NCI-H2029 treated with DMSO at 0.1 percent for 48 hours (cell line): ENCODE measurements around the gene DLG1.

ENCODE experiments used
- DNase-seq: peaks from one replicate; lab custom pipeline; 2025; lab: John Stamatoyannopoulos, UW

The DLG1 gene

DNA sequence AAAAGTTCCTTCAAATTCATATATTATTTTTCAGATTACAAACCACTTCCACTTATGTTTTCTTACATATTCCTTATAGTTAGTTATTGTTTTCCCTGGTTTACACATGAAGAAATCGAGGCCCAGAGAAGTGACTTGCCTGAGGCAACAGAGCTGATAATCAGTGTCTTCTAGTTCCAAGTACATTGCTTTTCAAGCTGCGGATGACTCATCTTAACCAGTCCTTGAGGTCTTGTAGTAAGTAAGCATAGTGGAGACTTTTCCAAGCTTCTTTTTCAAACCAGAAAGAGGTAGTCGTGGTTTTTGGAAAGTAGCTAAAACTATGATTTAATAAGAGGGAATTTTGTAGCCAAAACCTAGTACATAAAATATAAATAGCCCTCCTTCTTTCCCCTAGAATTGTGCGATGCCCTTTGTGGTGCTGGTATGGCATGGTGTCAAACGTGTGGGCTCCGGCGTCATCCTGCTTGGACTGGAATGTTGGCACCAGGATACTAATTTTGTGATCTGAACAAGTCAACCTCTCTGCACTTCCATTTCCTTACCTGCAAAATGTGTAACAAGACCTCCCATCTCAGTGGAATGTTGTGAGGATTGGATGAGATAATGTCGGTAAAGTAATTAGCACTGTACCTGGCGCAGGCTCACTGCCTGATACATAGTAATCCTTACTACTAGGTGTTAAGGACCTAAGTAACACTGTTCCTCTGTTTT, 19.0 kb upstream of the DLG1 start:
- DNase-seq = no peak

DNA sequence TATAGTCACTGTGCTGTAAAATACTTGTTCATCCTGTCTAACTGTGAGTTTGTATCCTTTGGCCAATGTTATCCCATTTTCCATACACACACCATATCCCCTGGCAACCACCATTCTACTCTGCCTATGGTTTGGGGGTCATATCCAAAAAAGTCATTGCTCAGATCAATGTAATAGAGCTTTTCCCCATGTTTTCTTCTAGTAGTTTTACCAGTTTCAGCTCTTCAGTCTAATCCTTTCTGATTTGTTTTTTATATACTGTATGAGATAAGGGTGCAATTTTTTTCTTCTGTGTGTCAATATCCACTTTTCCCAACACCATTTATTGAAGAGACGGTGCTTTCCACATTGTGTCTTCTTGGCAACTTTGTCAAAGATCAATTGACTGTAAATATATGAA, 14.0 kb upstream of the DLG1 start:
- DNase-seq = no peak

GRCh38 chr3:197311591-197311990, 13.2 kb upstream of the DLG1 start:
- no peak for DNase-seq

DNA sequence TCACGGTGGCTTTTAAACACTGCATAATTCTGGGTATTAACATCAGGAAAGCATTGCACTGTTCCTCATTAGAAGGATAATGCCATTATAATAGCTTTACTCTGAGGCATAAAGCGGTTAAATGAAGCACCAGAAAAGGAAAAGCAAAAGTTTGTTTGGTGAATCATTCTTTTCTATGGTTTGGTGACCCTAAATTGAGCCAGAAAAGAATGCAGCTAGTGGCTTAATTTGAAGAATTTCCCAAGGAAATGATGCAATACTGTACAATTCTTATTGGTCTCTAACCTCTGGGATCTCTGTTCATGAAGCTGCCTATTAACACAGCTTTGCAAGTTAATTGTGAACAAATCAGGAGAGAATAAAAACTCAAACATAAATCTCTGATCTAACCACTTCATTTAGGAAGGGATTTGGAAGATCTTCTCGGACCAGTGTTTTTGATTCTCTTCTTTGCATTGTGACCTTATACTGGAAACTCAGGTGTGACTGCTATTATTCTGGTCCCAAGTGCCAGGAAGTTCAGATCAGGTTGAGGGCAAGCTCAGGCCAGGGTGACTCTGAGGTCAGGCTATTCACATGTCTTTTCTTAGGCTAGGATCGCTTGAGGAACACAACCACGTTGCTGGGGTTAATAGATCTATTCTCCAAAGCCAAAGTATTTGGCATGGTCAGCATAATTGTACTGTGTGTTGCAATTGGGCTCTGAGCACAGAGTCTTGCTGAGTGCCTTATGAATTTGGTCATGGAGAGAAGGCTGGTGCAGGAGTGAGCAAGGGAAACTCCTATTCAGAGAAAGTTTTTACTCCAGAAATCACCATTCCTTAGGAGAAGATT, 11.3 kb upstream of the DLG1 start:
- DNase-seq = no peak

DNA sequence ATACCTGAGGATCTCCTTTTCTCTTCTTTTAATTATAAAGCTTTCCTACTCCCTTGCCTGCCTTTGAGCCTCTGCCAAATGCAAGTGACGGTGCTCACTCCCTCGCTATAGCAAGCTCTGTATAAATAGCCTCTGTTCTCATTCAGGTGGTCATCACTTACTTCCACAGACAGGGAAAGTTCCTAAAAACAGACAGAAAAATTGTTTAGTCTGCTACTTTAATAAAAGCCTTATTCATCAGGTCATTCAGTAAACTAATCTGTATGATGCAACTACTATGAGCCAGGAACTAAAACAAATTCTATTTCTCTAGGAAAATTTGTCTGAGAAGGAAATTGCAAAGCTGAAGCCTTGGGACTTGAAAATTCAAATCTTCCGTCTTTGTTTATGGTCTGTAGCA, 10.2 kb upstream of the DLG1 start:
- DNase-seq = no peak

- no peak for DNase-seq
Observed at GRCh38 chr3:197306374-197307086, 8.1 kb upstream of the DLG1 start.

DNA sequence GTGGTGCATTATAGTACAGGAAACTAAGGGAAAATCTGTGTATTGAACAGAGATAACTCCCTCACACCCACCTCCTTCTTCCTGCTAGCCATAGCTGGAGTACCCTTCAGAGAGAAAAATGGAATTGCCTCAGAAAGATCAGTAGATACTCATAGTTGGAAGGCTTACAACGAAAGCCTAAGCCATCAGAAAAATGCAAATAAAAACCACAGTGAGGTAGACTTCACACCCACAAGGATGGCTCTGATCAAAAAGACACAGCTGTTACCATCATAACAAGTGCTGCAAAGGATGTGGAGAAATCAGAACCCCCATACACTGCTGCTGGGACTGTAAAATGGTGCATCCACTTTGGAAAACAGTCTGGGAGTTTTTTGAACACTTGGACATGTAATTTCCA, 7.4 kb upstream of the DLG1 start:
- DNase-seq = no peak

DNA sequence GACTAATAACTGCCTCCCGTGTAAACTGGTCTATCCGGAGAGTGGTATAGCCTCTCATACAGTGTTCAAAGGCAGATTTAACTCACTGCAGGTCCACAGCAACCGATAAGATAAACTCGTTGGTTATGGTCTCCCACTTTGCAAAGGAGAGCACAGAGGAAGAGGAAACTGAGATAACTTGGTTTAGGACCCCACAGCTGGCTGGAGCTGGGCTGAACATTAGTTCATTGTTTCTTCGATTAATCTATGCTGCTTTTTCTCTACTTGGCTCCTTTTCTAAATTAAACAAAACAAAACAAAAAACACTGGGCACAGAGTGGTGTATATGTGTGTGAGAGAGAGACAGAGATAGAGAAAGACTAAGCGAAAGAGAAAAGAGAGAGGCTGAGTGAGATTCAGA, 5.0 kb upstream of the DLG1 start:
- no peak for DNase-seq

- DNase-seq = no peak
Observed at GRCh38 chr3:197302696-197303341, 4.4 kb upstream of the DLG1 start.

- DNase-seq = no peak
Observed at GRCh38 chr3:197302033-197302432, 3.6 kb upstream of the DLG1 start.

GRCh38 chr3:197300361-197300760, 1.9 kb upstream of the DLG1 start:
- DNase-seq = no peak

GRCh38 chr3:197298945-197299854, 788 bp upstream of the DLG1 start:
- peak; percentile 21 for DNase-seq

- peak; percentile 54 for DNase-seq
Observed at GRCh38 chr3:197297476-197298340, 704 bp downstream of the DLG1 start.

- no peak for DNase-seq
Observed at GRCh38 chr3:197297002-197297401, 1.4 kb downstream of the DLG1 start.

- DNase-seq = no peak
Observed at GRCh38 chr3:197296545-197296944, 1.9 kb downstream of the DLG1 start.

GRCh38 chr3:197295871-197296270, 2.5 kb downstream of the DLG1 start:
- no peak for DNase-seq

- no peak for DNase-seq
Observed at GRCh38 chr3:197293605-197294237, 4.7 kb downstream of the DLG1 start.

DNA sequence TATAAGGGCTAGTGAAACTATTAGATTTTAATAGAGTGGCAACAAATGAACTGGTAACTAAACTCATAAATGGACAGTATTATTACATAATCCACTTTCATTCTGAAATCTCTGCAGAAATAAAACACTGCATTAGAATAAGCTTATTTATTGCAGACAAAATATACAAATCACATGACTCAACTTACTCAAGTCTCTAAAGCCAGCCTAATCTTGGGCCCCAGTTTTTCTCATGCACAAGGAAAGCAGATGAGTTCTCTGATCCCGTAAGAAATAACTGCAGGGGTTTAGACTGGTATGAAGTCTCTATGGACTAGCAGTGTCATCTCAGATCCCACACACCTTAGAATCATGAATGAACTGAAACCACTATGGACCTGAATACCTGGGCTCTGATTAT, 5.8 kb downstream of the DLG1 start:
- DNase-seq = no peak

DNA sequence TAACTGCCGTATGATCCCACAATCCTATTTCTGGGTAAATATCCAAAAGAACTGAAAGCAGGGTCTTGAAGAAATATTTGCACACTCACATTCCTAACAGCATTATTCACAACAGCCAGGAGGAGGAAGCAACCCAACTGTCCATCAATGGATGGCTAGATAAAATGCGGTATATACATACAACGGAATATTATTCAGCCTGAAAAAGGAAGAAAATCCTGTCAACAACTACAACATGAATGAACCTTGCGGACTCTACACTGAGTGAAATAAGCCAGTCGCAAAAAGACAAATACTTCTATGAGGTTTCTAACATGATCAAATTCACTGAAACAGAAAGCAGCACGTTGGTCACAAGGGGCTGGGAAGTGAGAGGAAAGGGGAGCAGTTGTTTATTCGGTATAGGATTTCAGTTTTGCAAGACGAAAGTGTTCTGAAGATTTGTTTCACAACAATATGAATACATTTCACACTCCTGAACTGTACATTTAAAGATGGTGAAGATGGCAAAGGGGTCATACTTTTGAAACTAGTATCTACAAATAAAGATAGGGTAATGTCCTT, 6.2 kb downstream of the DLG1 start:
- no peak for DNase-seq

DNA sequence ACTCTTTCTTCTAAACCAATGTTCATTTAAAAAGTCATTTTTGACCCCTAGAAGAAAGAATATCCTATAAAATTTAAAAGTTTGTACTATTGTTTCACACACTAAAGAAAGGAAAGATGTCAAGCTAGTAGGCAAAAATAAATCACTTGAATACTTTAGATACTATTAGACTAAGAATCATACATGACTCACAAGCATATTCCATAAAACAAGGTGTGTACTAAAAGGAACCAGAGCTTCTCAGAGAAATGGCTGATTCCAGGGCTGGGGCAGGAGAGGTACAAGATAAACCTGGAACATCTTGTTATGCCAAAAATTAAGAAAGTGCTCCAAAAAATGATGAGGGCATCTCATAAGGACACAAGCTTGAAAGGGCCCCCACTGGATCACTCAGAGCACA, 8.7 kb downstream of the DLG1 start:
- DNase-seq = no peak
